ENCODE data around the gene VARS1.

GRCh38 chr6:31830886-31831335 is 35.4 kb upstream of the VARS1 start:
- TF ChIP-seq GATA2 (IDR thresholded peaks at IDR 0.05; ENCODE audit: low read depth, low read length) (no peak), GATA3 (IDR thresholded peaks at IDR 0.05; ENCODE audit: low read depth, low read length) (no peak)
